ENCODE measurements around the gene G6PC1.
"Not testable (repeated sequence)": the region's sequence is repeated elsewhere in the genome, so short reads cannot be mapped to it uniquely, and the experiment has no call there.

G6PC1 gene

DNA sequence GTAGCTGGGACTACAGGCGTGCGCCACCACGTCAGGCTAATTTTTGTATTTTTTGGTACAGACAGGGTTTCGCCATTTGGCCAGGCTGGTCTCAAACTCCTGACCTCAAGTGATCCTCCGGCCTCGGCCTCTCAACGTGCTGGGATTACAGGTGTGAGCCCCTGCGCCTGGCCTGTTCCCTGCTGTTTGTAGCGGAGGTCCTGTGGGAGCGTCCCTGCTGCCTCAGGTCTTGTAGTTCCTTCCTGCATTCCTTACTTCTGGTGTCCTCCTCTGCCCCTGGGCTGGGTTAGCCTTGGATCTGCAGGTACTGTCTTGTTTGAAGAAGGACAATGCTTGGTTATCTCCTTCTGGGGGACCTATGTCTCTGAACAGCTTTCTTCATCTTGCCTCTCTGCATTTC lies 23.6 kb upstream of the G6PC1 start:
- DNase-seq (ENCODE audit: low read depth): no peak
- TF ChIP-seq, protein P1, sequence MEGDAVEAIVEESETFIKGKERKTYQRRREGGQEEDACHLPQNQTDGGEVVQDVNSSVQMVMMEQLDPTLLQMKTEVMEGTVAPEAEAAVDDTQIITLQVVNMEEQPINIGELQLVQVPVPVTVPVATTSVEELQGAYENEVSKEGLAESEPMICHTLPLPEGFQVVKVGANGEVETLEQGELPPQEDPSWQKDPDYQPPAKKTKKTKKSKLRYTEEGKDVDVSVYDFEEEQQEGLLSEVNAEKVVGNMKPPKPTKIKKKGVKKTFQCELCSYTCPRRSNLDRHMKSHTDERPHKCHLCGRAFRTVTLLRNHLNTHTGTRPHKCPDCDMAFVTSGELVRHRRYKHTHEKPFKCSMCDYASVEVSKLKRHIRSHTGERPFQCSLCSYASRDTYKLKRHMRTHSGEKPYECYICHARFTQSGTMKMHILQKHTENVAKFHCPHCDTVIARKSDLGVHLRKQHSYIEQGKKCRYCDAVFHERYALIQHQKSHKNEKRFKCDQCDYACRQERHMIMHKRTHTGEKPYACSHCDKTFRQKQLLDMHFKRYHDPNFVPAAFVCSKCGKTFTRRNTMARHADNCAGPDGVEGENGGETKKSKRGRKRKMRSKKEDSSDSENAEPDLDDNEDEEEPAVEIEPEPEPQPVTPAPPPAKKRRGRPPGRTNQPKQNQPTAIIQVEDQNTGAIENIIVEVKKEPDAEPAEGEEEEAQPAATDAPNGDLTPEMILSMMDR (IDR thresholded peaks at IDR 0.05; ENCODE audit: low read depth, low read length, missing control alignments): no peak
- in situ Hi-C loops (cut with HindIII; ENCODE audit: low sequenced_read_pairs): no loop called here
- no peak overlapping the region for H3K4me3 ChIP-seq (ENCODE audit: low read depth, low read length)

GRCh38 chr17:42878123-42878880 lies 22.3 kb upstream of the G6PC1 start:
- H3K4me3 ChIP-seq (ENCODE audit: low read depth, low read length): no peak overlapping the region
- TF ChIP-seq, protein P1 (IDR thresholded peaks at IDR 0.05; ENCODE audit: low read depth, low read length, missing control alignments): no peak
- in situ Hi-C loops (cut with HindIII; ENCODE audit: low sequenced_read_pairs): no loop called here
- DNase-seq (ENCODE audit: low read depth): no peak

DNA sequence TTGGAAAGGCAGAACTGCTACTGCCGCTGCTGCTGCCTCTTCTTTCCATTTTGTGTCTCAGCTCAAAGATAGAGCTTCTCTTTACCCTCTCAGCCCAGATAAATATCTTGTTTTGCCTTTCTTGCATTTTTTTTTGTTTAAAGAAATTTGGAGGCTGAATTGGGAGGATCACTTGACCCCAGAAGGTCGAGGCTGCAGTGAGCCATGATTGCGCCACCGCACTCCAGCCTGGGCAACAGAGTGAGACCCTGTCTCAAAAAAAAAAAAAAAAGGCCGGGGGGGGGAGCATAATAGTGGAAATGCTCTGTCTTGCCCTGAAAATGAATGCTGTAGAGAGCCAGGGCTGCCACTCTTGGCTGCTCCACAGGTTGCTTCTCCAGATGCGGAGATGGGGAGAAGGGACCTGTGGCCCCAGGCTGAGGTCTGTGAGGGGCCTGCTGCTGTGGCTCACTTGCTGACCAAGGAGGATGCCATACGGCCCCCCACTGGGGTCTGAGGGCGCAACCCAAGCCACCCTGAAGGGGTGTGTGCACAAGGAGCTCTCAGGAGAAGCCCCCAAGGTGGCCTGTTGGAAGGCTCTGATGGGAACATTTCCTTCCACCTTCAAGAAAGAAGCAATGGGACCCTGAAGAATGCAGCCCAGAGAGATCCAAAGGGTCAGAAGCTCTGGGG lies 21.5 kb upstream of the G6PC1 start:
- H3K4me3 ChIP-seq (ENCODE audit: low read depth, low read length): no peak overlapping the region
- TF ChIP-seq, protein P1 (IDR thresholded peaks at IDR 0.05; ENCODE audit: low read depth, low read length, missing control alignments): no peak
- no peak for DNase-seq (ENCODE audit: low read depth)
- in situ Hi-C loops (cut with HindIII; ENCODE audit: low sequenced_read_pairs): no loop called here

DNA sequence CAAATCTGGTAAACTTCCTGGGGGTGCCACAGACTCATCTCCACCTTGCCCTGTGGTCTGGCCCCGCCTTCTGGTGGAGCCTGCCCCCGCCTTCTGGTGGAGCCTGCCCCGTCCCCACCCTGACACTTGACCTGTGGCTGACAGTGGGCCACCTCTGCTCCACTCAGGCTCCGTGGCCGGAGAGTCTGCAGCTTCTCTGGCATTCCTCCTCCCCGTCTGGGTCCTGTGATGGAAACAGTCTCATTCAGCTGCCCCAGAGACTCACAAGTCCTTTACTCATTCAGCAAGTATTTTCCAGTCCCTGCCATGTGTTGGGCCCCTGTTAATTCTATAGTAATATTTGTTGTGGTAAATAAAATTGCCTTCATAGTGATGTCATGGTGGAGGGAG lies 21.0 kb upstream of the G6PC1 start:
- in situ Hi-C loops (cut with HindIII; ENCODE audit: low sequenced_read_pairs): no loop called here
- no peak overlapping the region for H3K4me3 ChIP-seq (ENCODE audit: low read depth, low read length)
- no peak for DNase-seq (ENCODE audit: low read depth)
- TF ChIP-seq, protein P1 (IDR thresholded peaks at IDR 0.05; ENCODE audit: low read depth, low read length, missing control alignments): no peak

DNA sequence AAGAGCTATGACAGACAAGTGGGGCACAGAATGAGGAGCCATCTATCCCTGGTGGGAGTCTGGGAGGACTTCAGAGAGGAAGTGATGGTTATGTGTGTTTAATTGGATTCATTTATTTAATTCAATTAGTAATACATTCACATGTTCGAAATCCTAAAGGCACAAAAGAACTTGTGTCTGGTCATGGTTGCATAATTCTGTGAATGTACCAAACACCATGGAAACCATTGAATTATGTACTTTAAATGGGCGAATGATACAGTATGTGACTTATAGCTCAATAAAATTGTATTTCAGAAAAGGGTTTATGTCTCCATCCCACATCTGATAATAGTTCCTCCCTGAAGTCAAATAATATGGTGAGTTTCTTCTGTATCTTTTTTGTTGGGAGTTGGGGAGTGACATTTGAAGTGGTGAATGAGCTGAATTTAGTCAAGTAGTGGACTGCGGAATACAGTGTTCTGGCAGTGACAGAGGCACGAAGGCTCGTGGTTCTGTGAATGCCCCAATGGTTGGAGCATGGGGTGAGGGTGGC lies 19.8 kb upstream of the G6PC1 start:
- no peak overlapping the region for H3K4me3 ChIP-seq (ENCODE audit: low read depth, low read length)
- in situ Hi-C loops (cut with HindIII; ENCODE audit: low sequenced_read_pairs): loop anchor here (5.0 kb wide), 1 partner anchor 44 kb away; no protein-coding TSS in a partner anchor
- TF ChIP-seq, protein P1 (IDR thresholded peaks at IDR 0.05; ENCODE audit: low read depth, low read length, missing control alignments): no peak
- DNase-seq (ENCODE audit: low read depth): no peak

- H3K4me3 ChIP-seq (ENCODE audit: low read depth, low read length); DNase-seq (ENCODE audit: low read depth): not testable (repeated sequence)
- in situ Hi-C loops (cut with HindIII; ENCODE audit: low sequenced_read_pairs): loop anchor here (5.0 kb wide), 1 partner anchor 44 kb away; no protein-coding TSS in a partner anchor
Measured at GRCh38 chr17:42881706-42882105, 18.9 kb upstream of the G6PC1 start.

DNA sequence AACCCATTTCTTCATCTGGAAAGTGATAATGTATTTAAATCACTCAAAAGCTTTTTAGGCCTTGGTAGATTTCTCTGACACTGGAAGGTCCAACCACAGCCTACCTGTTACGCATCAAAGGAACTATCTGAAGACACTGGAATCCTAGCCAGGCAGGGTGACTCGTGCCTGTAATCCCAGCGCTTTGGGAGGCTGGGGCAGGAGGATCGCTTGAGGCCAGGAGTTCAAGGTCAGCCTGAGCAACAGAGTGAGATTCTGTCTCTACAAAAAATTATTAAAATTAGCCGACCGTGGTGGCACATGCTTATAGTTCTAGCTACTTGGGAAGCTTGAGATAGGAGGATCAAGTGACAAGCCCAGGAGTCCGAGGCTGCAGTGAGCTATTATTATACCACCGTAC lies 18.4 kb upstream of the G6PC1 start:
- DNase-seq (ENCODE audit: low read depth): no peak
- no peak overlapping the region for H3K4me3 ChIP-seq (ENCODE audit: low read depth, low read length)
- in situ Hi-C loops (cut with HindIII; ENCODE audit: low sequenced_read_pairs): loop anchor here (5.0 kb wide), 1 partner anchor 45 kb away; no protein-coding TSS in a partner anchor
- TF ChIP-seq, protein P1 (IDR thresholded peaks at IDR 0.05; ENCODE audit: low read depth, low read length, missing control alignments): no peak

Data from astrocyte of the cerebellum (primary cell).